ENCODE results near the gene TROAP. TPM values are rescaled to one million over a fixed set of nuclear protein-coding genes. Genes with fewer than 3 reads are reported as not detected.
"Not testable (repeated sequence)": the region's sequence is repeated elsewhere in the genome, so short reads cannot be mapped to it uniquely, and the experiment has no call there.

TROAP gene
- polyA plus RNA-seq: 10 to 100 TPM in 2 of 4 donors, 1 to 10 TPM in 1, not detected in 1; 1.3 to 29.5 (median 16.0) TPM
- long read RNA-seq, donor 1, partial matches to known transcripts: 9 of 13 reads
- long read RNA-seq, donor 1, other reads (novel, unspliced or antisense): 0 of 13 reads
- long read RNA-seq, donor 2: 0 reads
- long read RNA-seq, donor 3: 0 reads
- long read RNA-seq, donor 4, partial matches to known transcripts: 0 of 1 reads
- long read RNA-seq, donor 4, other reads (novel, unspliced or antisense): 0 of 1 reads
- long read RNA-seq, donor 5, partial matches to known transcripts: 0 of 1 reads
- long read RNA-seq, donor 5, other reads (novel, unspliced or antisense): 0 of 1 reads
- long read RNA-seq, donor 6, partial matches to known transcripts: 0 of 2 reads
- long read RNA-seq, donor 6, other reads (novel, unspliced or antisense): 0 of 2 reads
- long read RNA-seq, donor 7: 0 reads
- long read RNA-seq, donor 8: 0 reads
- long read RNA-seq, donor 9: 0 reads
- long read RNA-seq, donor 10, partial matches to known transcripts: 0 of 3 reads
- long read RNA-seq, donor 10, other reads (novel, unspliced or antisense): 0 of 3 reads

GRCh38 chr12:49322708-49323523 is at the start of gene TROAP:
TROAP (plus strand) TSS chr12:49323255; CDS start chr12:49323609, 354 bp downstream.
- Histone ChIP-seq H3K9me3 (ENCODE audit: control insufficient read depth in 2 of 2, insufficient read depth in 1 of 2, low read depth in 1 of 2, low read length in 1 of 2) (no peaks in the 10 kb centered on the region), H3K27me3 (ENCODE audit: control insufficient read depth in 3 of 3, insufficient read depth in 3 of 3, low read length in 3 of 3) (no peaks in the 10 kb centered on the region), H3K4me3 (ENCODE audit: low read depth in 1 of 3, low read length in 3 of 3) (peak within 1 kb of the TSS; percentile 64 to 74 (median 65)), H3K27ac (ENCODE audit: low read depth in 1 of 3, low read length in 2 of 3) (peak within 1 kb of the TSS in 2 of 3 donors; percentile 51 to 84), H3K36me3 (ENCODE audit: control insufficient read depth in 3 of 3, insufficient read depth in 2 of 3, low read depth in 1 of 3, low read length in 3 of 3) (peaks cover 0 to 18% (median 0%) of the 10 kb centered on the region in 3 donors), H3K4me1 (ENCODE audit: control insufficient read depth in 3 of 3, insufficient read depth in 2 of 3, low read depth in 1 of 3, low read length in 2 of 3) (peaks cover 0 to 7% (median 3%) of the 10 kb centered on the region in 3 donors)
- 0 to 1% (median 1%) methylated on average over 59 to 65 of the region's 65 CpGs for WGBS, 3 donors
- FAIRE-seq (peak; percentile 86), DNase-seq (peak; percentile 99 to 100)

GRCh38 chr12:49273726-49274395 is 49.2 kb upstream of the TROAP start:
- FAIRE-seq (no peak), DNase-seq (no peak)
- H3K4me1 ChIP-seq (ENCODE audit: control insufficient read depth in 3 of 3, insufficient read depth in 2 of 3, low read depth in 1 of 3, low read length in 2 of 3): peaks cover 0 to 1% (median 0%) of the 10 kb centered on the region in 3 donors
- peaks cover 12 to 46% (median 19%) of the 10 kb centered on the region in 3 donors for H3K36me3 ChIP-seq (ENCODE audit: control insufficient read depth in 3 of 3, insufficient read depth in 2 of 3, low read depth in 1 of 3, low read length in 3 of 3)
- 89 to 96% (median 94%) methylated on average over 6 of the region's 6 CpGs for WGBS, 3 donors
- H3K4me3 ChIP-seq (ENCODE audit: low read depth in 1 of 3, low read length in 3 of 3): no peak overlapping the region
- no peaks in the 10 kb centered on the region for H3K27me3 ChIP-seq (ENCODE audit: control insufficient read depth in 3 of 3, insufficient read depth in 3 of 3, low read length in 3 of 3)
- no peaks in the 10 kb centered on the region for H3K9me3 ChIP-seq (ENCODE audit: control insufficient read depth in 2 of 2, insufficient read depth in 1 of 2, low read depth in 1 of 2, low read length in 1 of 2)
- no peak overlapping the region for H3K27ac ChIP-seq (ENCODE audit: low read depth in 1 of 3, low read length in 2 of 3)

GRCh38 chr12:49274396-49275069 is 48.5 kb upstream of the TROAP start:
- H3K36me3 ChIP-seq (ENCODE audit: control insufficient read depth in 3 of 3, insufficient read depth in 2 of 3, low read depth in 1 of 3, low read length in 3 of 3): peaks cover 12 to 39% (median 19%) of the 10 kb centered on the region in 3 donors
- WGBS, 3 donors: 77 to 81% (median 80%) methylated on average over 7 of the region's 7 CpGs
- H3K27me3 ChIP-seq (ENCODE audit: control insufficient read depth in 3 of 3, insufficient read depth in 3 of 3, low read length in 3 of 3): no peaks in the 10 kb centered on the region
- FAIRE-seq (no peak), DNase-seq (no peak)
- H3K4me1 ChIP-seq (ENCODE audit: control insufficient read depth in 3 of 3, insufficient read depth in 2 of 3, low read depth in 1 of 3, low read length in 2 of 3): peaks cover 0 to 3% (median 1%) of the 10 kb centered on the region in 3 donors
- H3K4me3 ChIP-seq (ENCODE audit: low read depth in 1 of 3, low read length in 3 of 3): no peak overlapping the region
- no peaks in the 10 kb centered on the region for H3K9me3 ChIP-seq (ENCODE audit: control insufficient read depth in 2 of 2, insufficient read depth in 1 of 2, low read depth in 1 of 2, low read length in 1 of 2)
- no peak overlapping the region for H3K27ac ChIP-seq (ENCODE audit: low read depth in 1 of 3, low read length in 2 of 3)

- Histone ChIP-seq H3K4me1 (ENCODE audit: control insufficient read depth in 3 of 3, insufficient read depth in 2 of 3, low read depth in 1 of 3, low read length in 2 of 3) (peaks cover 0 to 7% (median 0%) of the 10 kb centered on the region in 3 donors), H3K36me3 (ENCODE audit: control insufficient read depth in 3 of 3, insufficient read depth in 2 of 3, low read depth in 1 of 3, low read length in 3 of 3) (peaks cover 3 to 27% (median 5%) of the 10 kb centered on the region in 3 donors), H3K27me3 (ENCODE audit: control insufficient read depth in 3 of 3, insufficient read depth in 3 of 3, low read length in 3 of 3) (no peaks in the 10 kb centered on the region), H3K4me3 (ENCODE audit: low read depth in 1 of 3, low read length in 3 of 3) (no peak overlapping the region), H3K9me3 (ENCODE audit: control insufficient read depth in 2 of 2, insufficient read depth in 1 of 2, low read depth in 1 of 2, low read length in 1 of 2) (no peaks in the 10 kb centered on the region), H3K27ac (ENCODE audit: low read depth in 1 of 3, low read length in 2 of 3) (no peak overlapping the region)
- DNase-seq (no peak), FAIRE-seq (no peak)
- WGBS, 3 donors: 83 to 85% (median 83%) methylated on average over 13 of the region's 13 CpGs
Observed at GRCh38 chr12:49276304-49277290, 46.5 kb upstream of the TROAP start.

- FAIRE-seq (no peak), DNase-seq (no peak)
- Histone ChIP-seq H3K4me1 (ENCODE audit: control insufficient read depth in 3 of 3, insufficient read depth in 2 of 3, low read depth in 1 of 3, low read length in 2 of 3) (peaks cover 0 to 7% (median 0%) of the 10 kb centered on the region in 3 donors), H3K36me3 (ENCODE audit: control insufficient read depth in 3 of 3, insufficient read depth in 2 of 3, low read depth in 1 of 3, low read length in 3 of 3) (peaks cover 0 to 22% (median 3%) of the 10 kb centered on the region in 3 donors), H3K4me3 (ENCODE audit: low read depth in 1 of 3, low read length in 3 of 3) (no peak overlapping the region), H3K27me3 (ENCODE audit: control insufficient read depth in 3 of 3, insufficient read depth in 3 of 3, low read length in 3 of 3) (no peaks in the 10 kb centered on the region), H3K9me3 (ENCODE audit: control insufficient read depth in 2 of 2, insufficient read depth in 1 of 2, low read depth in 1 of 2, low read length in 1 of 2) (no peaks in the 10 kb centered on the region), H3K27ac (ENCODE audit: low read depth in 1 of 3, low read length in 2 of 3) (no peak overlapping the region)
- WGBS, 3 donors: 70 to 88% (median 79%) methylated on average over 7 of the region's 7 CpGs
Observed at GRCh38 chr12:49277466-49277865, 45.6 kb upstream of the TROAP start.

- no peaks in the 10 kb centered on the region for H3K27me3 ChIP-seq (ENCODE audit: control insufficient read depth in 3 of 3, insufficient read depth in 3 of 3, low read length in 3 of 3)
- H3K9me3 ChIP-seq (ENCODE audit: control insufficient read depth in 2 of 2, insufficient read depth in 1 of 2, low read depth in 1 of 2, low read length in 1 of 2): no peaks in the 10 kb centered on the region
- FAIRE-seq (no peak), DNase-seq (peak; percentile 42 to 74)
- peak overlapping the region in 1 of 3 donors; percentile 6 for H3K27ac ChIP-seq (ENCODE audit: low read depth in 1 of 3, low read length in 2 of 3)
- H3K4me3 ChIP-seq (ENCODE audit: low read depth in 1 of 3, low read length in 3 of 3): no peak overlapping the region
- H3K36me3 ChIP-seq (ENCODE audit: control insufficient read depth in 3 of 3, insufficient read depth in 2 of 3, low read depth in 1 of 3, low read length in 3 of 3): peaks cover 0 to 3% (median 0%) of the 10 kb centered on the region in 3 donors
- peaks cover 0 to 7% (median 0%) of the 10 kb centered on the region in 3 donors for H3K4me1 ChIP-seq (ENCODE audit: control insufficient read depth in 3 of 3, insufficient read depth in 2 of 3, low read depth in 1 of 3, low read length in 2 of 3)
- 26 to 51% (median 36%) methylated on average over 7 of the region's 7 CpGs for WGBS, 3 donors
Observed at GRCh38 chr12:49279706-49280159, 43.3 kb upstream of the TROAP start.

- not testable (repeated sequence) for H3K27ac ChIP-seq (ENCODE audit: low read depth in 1 of 3, low read length in 2 of 3); FAIRE-seq; H3K4me1 ChIP-seq (ENCODE audit: control insufficient read depth in 3 of 3, insufficient read depth in 2 of 3, low read depth in 1 of 3, low read length in 2 of 3); H3K9me3 ChIP-seq (ENCODE audit: control insufficient read depth in 2 of 2, insufficient read depth in 1 of 2, low read depth in 1 of 2, low read length in 1 of 2); H3K36me3 ChIP-seq (ENCODE audit: control insufficient read depth in 3 of 3, insufficient read depth in 2 of 3, low read depth in 1 of 3, low read length in 3 of 3); DNase-seq; H3K27me3 ChIP-seq (ENCODE audit: control insufficient read depth in 3 of 3, insufficient read depth in 3 of 3, low read length in 3 of 3); H3K4me3 ChIP-seq (ENCODE audit: low read depth in 1 of 3, low read length in 3 of 3)
- 88 to 91% (median 89%) methylated on average over 6 of the region's 6 CpGs for WGBS, 3 donors
Observed at GRCh38 chr12:49280545-49280944, 42.5 kb upstream of the TROAP start.

Data from small intestine (tissue), 16 donors.